ENCODE results near the gene LRRC8C.
A peak's percentile ranks its signal among the peaks of the same experiment; 100 is the strongest.

Gene LRRC8C

GRCh38 chr1:89705901-89706699, 73.2 kb downstream of the LRRC8C start:
- ATAC-seq (ENCODE audit: insufficient read depth, low read depth) (no peak), DNase-seq (no peak)
- no peak for TF ChIP-seq CTCF (IDR thresholded peaks at IDR 0.05; ENCODE audit: borderline replicate concordance, extremely low read depth, low read length, poor library complexity, severe bottlenecking)
- TF ChIP-seq EZH2 (IDR thresholded peaks at IDR 0.05; ENCODE audit: borderline replicate concordance, low read depth, low read length, severe bottlenecking) = no peak
- Histone ChIP-seq H3K9me3 (ENCODE audit: insufficient read depth, low read length, severe bottlenecking) (no peaks in the 10 kb centered on the region), H3K4me1 (ENCODE audit: insufficient read depth, low read length) (peaks cover 35% of the 10 kb centered on the region), H3K79me2 (ENCODE audit: insufficient read depth, low read length) (no peaks in the 10 kb centered on the region), H3K9ac (ENCODE audit: low read depth, low read length) (no peak overlapping the region), H3K27ac (ENCODE audit: low read length) (0 out of 2 replicates have a peak overlapping the region, but pooled peaks have one; percentile 28), H3K36me3 (ENCODE audit: insufficient read depth, low read length) (no peaks in the 10 kb centered on the region; the same call in 1 of the 2 replicates), H2AFZ (ENCODE audit: low read depth, low read length) (no peak overlapping the region), H3K4me2 (ENCODE audit: insufficient read depth, low read length) (no peak overlapping the region), H4K20me1 (ENCODE audit: insufficient read depth, low read length) (no peaks in the 10 kb centered on the region), H3K27me3 (ENCODE audit: insufficient read depth, low read length, poor library complexity) (no peaks in the 10 kb centered on the region), H3K4me3 (ENCODE audit: low read depth in 1 of 2, low read length in 2 of 2) (no peak overlapping the region)

- no peak for DNase-seq
- no peaks in the 10 kb centered on the region for H3K79me2 ChIP-seq (ENCODE audit: insufficient read depth, low read length)
- no peak overlapping the region for H3K4me2 ChIP-seq (ENCODE audit: insufficient read depth, low read length)
These were observed 73.7 kb downstream of the LRRC8C start for GRCh38 chr1:89706700-89707012.

GRCh38 chr1:89708751-89709375, 75.9 kb downstream of the LRRC8C start:
- no peaks in the 10 kb centered on the region for H3K79me2 ChIP-seq (ENCODE audit: insufficient read depth, low read length)
- H3K4me3 ChIP-seq (ENCODE audit: low read depth in 1 of 2, low read length in 2 of 2) = no peak overlapping the region
- no peak overlapping the region for H3K27ac ChIP-seq (ENCODE audit: low read length)
- DNase-seq (no peak), ATAC-seq (ENCODE audit: insufficient read depth, low read depth) (no peak)
- no peak overlapping the region for H3K9ac ChIP-seq (ENCODE audit: low read depth, low read length)
- H3K4me2 ChIP-seq (ENCODE audit: insufficient read depth, low read length) = no peak overlapping the region
- no peaks in the 10 kb centered on the region for H3K27me3 ChIP-seq (ENCODE audit: insufficient read depth, low read length, poor library complexity)
- no peaks in the 10 kb centered on the region for H4K20me1 ChIP-seq (ENCODE audit: insufficient read depth, low read length)
- peaks cover 16% of the 10 kb centered on the region for H3K36me3 ChIP-seq (ENCODE audit: insufficient read depth, low read length)
- no peaks in the 10 kb centered on the region for H3K9me3 ChIP-seq (ENCODE audit: insufficient read depth, low read length, severe bottlenecking)
- H2AFZ ChIP-seq (ENCODE audit: low read depth, low read length) = no peak overlapping the region
- TF ChIP-seq EZH2 (IDR thresholded peaks at IDR 0.05; ENCODE audit: borderline replicate concordance, low read depth, low read length, severe bottlenecking) = no peak
- TF ChIP-seq CTCF (IDR thresholded peaks at IDR 0.05; ENCODE audit: borderline replicate concordance, extremely low read depth, low read length, poor library complexity, severe bottlenecking) = no peak
- peaks cover 7% of the 10 kb centered on the region for H3K4me1 ChIP-seq (ENCODE audit: insufficient read depth, low read length)

More at GRCh38 chr1:89706700-89707012, 73.7 kb downstream of the LRRC8C start:
- no peak for TF ChIP-seq CTCF (IDR thresholded peaks at IDR 0.05; ENCODE audit: borderline replicate concordance, extremely low read depth, low read length, poor library complexity, severe bottlenecking)
- no peak for TF ChIP-seq EZH2 (IDR thresholded peaks at IDR 0.05; ENCODE audit: borderline replicate concordance, low read depth, low read length, severe bottlenecking)
- no peak for ATAC-seq (ENCODE audit: insufficient read depth, low read depth)
- H3K9ac ChIP-seq (ENCODE audit: low read depth, low read length) = no peak overlapping the region
- H2AFZ ChIP-seq (ENCODE audit: low read depth, low read length) = no peak overlapping the region
- no peaks in the 10 kb centered on the region for H4K20me1 ChIP-seq (ENCODE audit: insufficient read depth, low read length)
- H3K9me3 ChIP-seq (ENCODE audit: insufficient read depth, low read length, severe bottlenecking) = no peaks in the 10 kb centered on the region
- peaks cover 29% of the 10 kb centered on the region for H3K4me1 ChIP-seq (ENCODE audit: insufficient read depth, low read length)
- no peaks in the 10 kb centered on the region for H3K27me3 ChIP-seq (ENCODE audit: insufficient read depth, low read length, poor library complexity)
- H3K4me3 ChIP-seq (ENCODE audit: low read depth in 1 of 2, low read length in 2 of 2) = no peak overlapping the region
- no peaks in the 10 kb centered on the region; the same call in 1 of the 2 replicates for H3K36me3 ChIP-seq (ENCODE audit: insufficient read depth, low read length)
- no peak overlapping the region for H3K27ac ChIP-seq (ENCODE audit: low read length)
